ENCODE results near the gene GABARAP. TPM values are rescaled to one million over a fixed set of nuclear protein-coding genes. Genes with fewer than 3 reads are reported as not detected.

The GABARAP gene
- polyA plus RNA-seq (2013) = 1,014 and 1,021 TPM in 2 replicates

GRCh38 chr17:7241783-7242716, at the start of gene GABARAP:
TSS of gene GABARAP (minus strand) at chr17:7242449. CDS start at chr17:7242330, 119 bp downstream.
- Histone ChIP-seq H2BK120ac (ENCODE audit: insufficient read depth, low read length, poor library complexity) (peak within 1 kb of the TSS; percentile 96), H3K4me3 (ENCODE audit: low read depth, low read length) (peak within 1 kb of the TSS; percentile 94), H3K27me3 (ENCODE audit: insufficient read depth, low read length) (no peaks in the 10 kb centered on the region), H2AK5ac (ENCODE audit: low read length) (peak within 1 kb of the TSS; percentile 99), H3K9ac (ENCODE audit: low read length) (peak within 1 kb of the TSS; percentile 96), H3K27ac (ENCODE audit: low read depth, low read length) (peak within 1 kb of the TSS; percentile 99), H4K8ac (ENCODE audit: low read depth, low read length) (peak within 1 kb of the TSS; percentile 98), H3K79me2 (ENCODE audit: control insufficient read depth, insufficient read depth, low read length, poor library complexity) (peaks cover 23% of the 10 kb centered on the region), H3K4me1 (ENCODE audit: control insufficient read depth in 1 of 2, insufficient read depth in 2 of 2, low read length in 2 of 2) (peaks cover 12 to 14% of the 10 kb centered on the region in 2 experiments), H3K36me3 (ENCODE audit: control insufficient read depth in 1 of 2, insufficient read depth in 2 of 2, low read length in 2 of 2) (peaks cover 20 to 38% of the 10 kb centered on the region in 2 experiments), H4K91ac (ENCODE audit: low read depth, low read length) (peak within 1 kb of the TSS; percentile 99), H3K14ac (ENCODE audit: low read length) (peak within 1 kb of the TSS; percentile 99), H3K23ac (ENCODE audit: low read length) (no peak within 1 kb of the TSS), H3K18ac (ENCODE audit: low read length) (peak within 1 kb of the TSS; percentile 98), H2BK12ac (ENCODE audit: low read length) (peak within 1 kb of the TSS; percentile 72), H3K9me3 (ENCODE audit: insufficient read depth, low read depth, low read length) (peaks cover 2% of the 10 kb centered on the region), H4K12ac (ENCODE audit: low read depth, low read length) (peak within 1 kb of the TSS; percentile 97), H3K4ac (ENCODE audit: low read depth, low read length) (peak within 1 kb of the TSS; percentile 99), H3K4me2 (ENCODE audit: low read length) (peak within 1 kb of the TSS; percentile 92), H3K79me1 (ENCODE audit: low read length) (peaks cover 27% of the 10 kb centered on the region), H2BK5ac (ENCODE audit: low read depth, low read length, poor library complexity) (peak within 1 kb of the TSS; percentile 95), H2AFZ (ENCODE audit: insufficient read depth, low read length, poor library complexity) (peak within 1 kb of the TSS; percentile 72)
- peak; percentile 76 to 93 for DNase-seq
- WGBS (ENCODE audit: extremely low coverage, insufficient coverage, insufficient read length) = no CpG with 5 or more reads among the region's 62 CpGs

GRCh38 chr17:7290685-7291084, 48.4 kb upstream of the GABARAP start:
- Histone ChIP-seq H3K79me2 (ENCODE audit: control insufficient read depth, insufficient read depth, low read length, poor library complexity) (no peaks in the 10 kb centered on the region), H3K9me3 (ENCODE audit: insufficient read depth, low read depth, low read length) (peaks cover 5% of the 10 kb centered on the region), H2AK5ac (ENCODE audit: low read length) (no peak overlapping the region), H4K91ac (ENCODE audit: low read depth, low read length) (no peak overlapping the region), H3K14ac (ENCODE audit: low read length) (no peak overlapping the region), H2BK12ac (ENCODE audit: low read length) (no peak overlapping the region), H3K79me1 (ENCODE audit: low read length) (no peaks in the 10 kb centered on the region), H3K4ac (ENCODE audit: low read depth, low read length) (no peak overlapping the region), H3K4me3 (ENCODE audit: low read depth, low read length) (no peak overlapping the region), H3K4me2 (ENCODE audit: low read length) (no peak overlapping the region), H2AFZ (ENCODE audit: insufficient read depth, low read length, poor library complexity) (no peak overlapping the region), H3K23ac (ENCODE audit: low read length) (no peak overlapping the region), H3K9ac (ENCODE audit: low read length) (no peak overlapping the region), H3K4me1 (ENCODE audit: control insufficient read depth in 1 of 2, insufficient read depth in 2 of 2, low read length in 2 of 2) (peaks cover 4 to 6% of the 10 kb centered on the region in 2 experiments), H2BK120ac (ENCODE audit: insufficient read depth, low read length, poor library complexity) (no peak overlapping the region), H2BK5ac (ENCODE audit: low read depth, low read length, poor library complexity) (no peak overlapping the region), H3K18ac (ENCODE audit: low read length) (no peak overlapping the region), H4K8ac (ENCODE audit: low read depth, low read length) (no peak overlapping the region), H3K36me3 (ENCODE audit: control insufficient read depth in 1 of 2, insufficient read depth in 2 of 2, low read length in 2 of 2) (no peaks in the 10 kb centered on the region), H3K27ac (ENCODE audit: low read depth, low read length) (no peak overlapping the region), H3K27me3 (ENCODE audit: insufficient read depth, low read length) (peaks cover 22% of the 10 kb centered on the region), H4K12ac (ENCODE audit: low read depth, low read length) (no peak overlapping the region)
- no CpG with 5 or more reads among the region's 11 CpGs for WGBS (ENCODE audit: extremely low coverage, insufficient coverage, insufficient read length)
- DNase-seq = no peak

GRCh38 chr17:7290166-7290565, 47.9 kb upstream of the GABARAP start:
- no peak overlapping the region for H2BK12ac ChIP-seq (ENCODE audit: low read length)
- no peak for DNase-seq
- H2BK120ac ChIP-seq (ENCODE audit: insufficient read depth, low read length, poor library complexity) = no peak overlapping the region
- no peak overlapping the region for H3K18ac ChIP-seq (ENCODE audit: low read length)
- peaks cover 5% of the 10 kb centered on the region for H3K9me3 ChIP-seq (ENCODE audit: insufficient read depth, low read depth, low read length)
- H3K27me3 ChIP-seq (ENCODE audit: insufficient read depth, low read length) = peaks cover 20% of the 10 kb centered on the region
- no peak overlapping the region for H3K9ac ChIP-seq (ENCODE audit: low read length)
- H4K8ac ChIP-seq (ENCODE audit: low read depth, low read length) = no peak overlapping the region
- peaks cover 4 to 6% of the 10 kb centered on the region in 2 experiments for H3K4me1 ChIP-seq (ENCODE audit: control insufficient read depth in 1 of 2, insufficient read depth in 2 of 2, low read length in 2 of 2)
- H3K79me2 ChIP-seq (ENCODE audit: control insufficient read depth, insufficient read depth, low read length, poor library complexity) = no peaks in the 10 kb centered on the region
- no peaks in the 10 kb centered on the region for H3K36me3 ChIP-seq (ENCODE audit: control insufficient read depth in 1 of 2, insufficient read depth in 2 of 2, low read length in 2 of 2)
- no peak overlapping the region for H4K91ac ChIP-seq (ENCODE audit: low read depth, low read length)
- no peak overlapping the region for H3K4ac ChIP-seq (ENCODE audit: low read depth, low read length)
- H2AK5ac ChIP-seq (ENCODE audit: low read length) = no peak overlapping the region
- no peak overlapping the region for H3K4me2 ChIP-seq (ENCODE audit: low read length)
- WGBS (ENCODE audit: extremely low coverage, insufficient coverage, insufficient read length) = no CpG with 5 or more reads among the region's 19 CpGs
- no peaks in the 10 kb centered on the region for H3K79me1 ChIP-seq (ENCODE audit: low read length)
- H3K14ac ChIP-seq (ENCODE audit: low read length) = no peak overlapping the region
- no peak overlapping the region for H2AFZ ChIP-seq (ENCODE audit: insufficient read depth, low read length, poor library complexity)
- H3K27ac ChIP-seq (ENCODE audit: low read depth, low read length) = no peak overlapping the region
- H2BK5ac ChIP-seq (ENCODE audit: low read depth, low read length, poor library complexity) = no peak overlapping the region
- H3K4me3 ChIP-seq (ENCODE audit: low read depth, low read length) = no peak overlapping the region
- no peak overlapping the region for H4K12ac ChIP-seq (ENCODE audit: low read depth, low read length)
- no peak overlapping the region for H3K23ac ChIP-seq (ENCODE audit: low read length)

GRCh38 chr17:7289256-7290032, 47.2 kb upstream of the GABARAP start:
- no peak overlapping the region for H3K27ac ChIP-seq (ENCODE audit: low read depth, low read length)
- no peak overlapping the region for H3K23ac ChIP-seq (ENCODE audit: low read length)
- H4K91ac ChIP-seq (ENCODE audit: low read depth, low read length) = no peak overlapping the region
- H3K9me3 ChIP-seq (ENCODE audit: insufficient read depth, low read depth, low read length) = peaks cover 2% of the 10 kb centered on the region
- H3K14ac ChIP-seq (ENCODE audit: low read length) = no peak overlapping the region
- no CpG with 5 or more reads among the region's 18 CpGs for WGBS (ENCODE audit: extremely low coverage, insufficient coverage, insufficient read length)
- no peaks in the 10 kb centered on the region for H3K79me2 ChIP-seq (ENCODE audit: control insufficient read depth, insufficient read depth, low read length, poor library complexity)
- no peak overlapping the region for H3K4me3 ChIP-seq (ENCODE audit: low read depth, low read length)
- H3K79me1 ChIP-seq (ENCODE audit: low read length) = no peaks in the 10 kb centered on the region
- H2AK5ac ChIP-seq (ENCODE audit: low read length) = no peak overlapping the region
- H2BK12ac ChIP-seq (ENCODE audit: low read length) = no peak overlapping the region
- no peak overlapping the region for H3K4ac ChIP-seq (ENCODE audit: low read depth, low read length)
- no peak overlapping the region for H4K12ac ChIP-seq (ENCODE audit: low read depth, low read length)
- no peaks in the 10 kb centered on the region for H3K36me3 ChIP-seq (ENCODE audit: control insufficient read depth in 1 of 2, insufficient read depth in 2 of 2, low read length in 2 of 2)
- DNase-seq = no peak
- no peak overlapping the region for H3K9ac ChIP-seq (ENCODE audit: low read length)
- no peak overlapping the region for H2BK120ac ChIP-seq (ENCODE audit: insufficient read depth, low read length, poor library complexity)
- no peak overlapping the region for H4K8ac ChIP-seq (ENCODE audit: low read depth, low read length)
- no peak overlapping the region for H2AFZ ChIP-seq (ENCODE audit: insufficient read depth, low read length, poor library complexity)
- peaks cover 15% of the 10 kb centered on the region for H3K27me3 ChIP-seq (ENCODE audit: insufficient read depth, low read length)
- peaks cover 0 to 2% of the 10 kb centered on the region in 2 experiments for H3K4me1 ChIP-seq (ENCODE audit: control insufficient read depth in 1 of 2, insufficient read depth in 2 of 2, low read length in 2 of 2)
- H3K4me2 ChIP-seq (ENCODE audit: low read length) = no peak overlapping the region
- H2BK5ac ChIP-seq (ENCODE audit: low read depth, low read length, poor library complexity) = no peak overlapping the region
- H3K18ac ChIP-seq (ENCODE audit: low read length) = no peak overlapping the region
